Neural cell (in vitro differentiated cells): ENCODE data around the gene GSG1.

Experiments
- EZH2 ChIP-seq: fragments of 200-600, 300-800 bp; shearing (Covaris generic), sonication (generic); IDR thresholded peaks from 2 replicates; pipeline ENCODE4 v1.6.1; 2014; ENCODE audit warnings: antibody characterized with exemption, low read length, borderline replicate concordance, mild to moderate bottlenecking; ENCODE audit not compliant: insufficient read depth, poor library complexity, severe bottlenecking
- POLR2AphosphoS5 ChIP-seq: IDR thresholded peaks from 2 replicates; pipeline ENCODE4 v1.6.1; 2012
- RAD21 ChIP-seq: fragments of 450-650 bp; conservative IDR thresholded peaks from 2 replicates; pipeline ENCODE4 v1.6.1; 2014; ENCODE audit warnings: antibody characterized with exemption, mild to moderate bottlenecking, moderate library complexity
- TF ChIP-seq, protein P1 (sequence below): fragments of 450-650 bp; IDR thresholded peaks from 2 replicates; pipeline ENCODE4 v1.5.1; 2014; ENCODE audit warnings: antibody characterized with exemption, mild to moderate bottlenecking, moderate library complexity; ENCODE audit not compliant: poor library complexity, severe bottlenecking
- TF ChIP-seq, protein P2 (sequence below): IDR thresholded peaks from 2 replicates; pipeline ENCODE4 v1.6.1; 2012; ENCODE audit warnings: borderline replicate concordance

DNA sequence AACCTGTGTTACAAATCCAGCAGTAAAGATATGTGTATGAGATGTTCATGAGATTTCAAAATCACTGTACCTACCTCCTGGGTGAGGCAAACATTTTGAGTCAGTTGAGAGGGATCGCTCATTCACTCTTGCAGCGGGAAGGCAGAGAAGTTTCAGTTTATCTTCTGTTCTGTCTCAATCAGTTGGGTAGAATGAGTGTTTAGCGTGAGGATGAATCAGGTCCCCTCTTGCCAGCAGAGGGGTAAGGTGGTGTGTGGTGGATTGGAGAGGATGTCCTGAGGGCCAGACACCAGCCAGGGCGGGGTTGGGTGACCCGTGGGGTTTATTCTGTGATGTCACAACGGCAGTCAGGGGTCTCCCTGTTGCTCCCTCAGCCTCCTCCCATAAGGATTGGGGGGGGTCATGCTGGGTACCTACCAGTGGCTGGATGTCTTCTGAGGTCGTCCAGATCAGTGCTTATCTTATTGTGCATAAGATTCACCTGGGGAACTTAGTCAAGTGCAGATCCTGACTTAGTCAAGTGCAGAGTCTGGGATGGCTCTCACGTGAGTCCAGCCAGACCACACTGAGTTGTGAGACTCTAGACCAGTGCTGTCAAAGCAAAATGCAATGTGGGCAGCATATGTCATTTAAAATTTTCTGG is at the start of gene GSG1:
- TF ChIP-seq, protein P1, sequence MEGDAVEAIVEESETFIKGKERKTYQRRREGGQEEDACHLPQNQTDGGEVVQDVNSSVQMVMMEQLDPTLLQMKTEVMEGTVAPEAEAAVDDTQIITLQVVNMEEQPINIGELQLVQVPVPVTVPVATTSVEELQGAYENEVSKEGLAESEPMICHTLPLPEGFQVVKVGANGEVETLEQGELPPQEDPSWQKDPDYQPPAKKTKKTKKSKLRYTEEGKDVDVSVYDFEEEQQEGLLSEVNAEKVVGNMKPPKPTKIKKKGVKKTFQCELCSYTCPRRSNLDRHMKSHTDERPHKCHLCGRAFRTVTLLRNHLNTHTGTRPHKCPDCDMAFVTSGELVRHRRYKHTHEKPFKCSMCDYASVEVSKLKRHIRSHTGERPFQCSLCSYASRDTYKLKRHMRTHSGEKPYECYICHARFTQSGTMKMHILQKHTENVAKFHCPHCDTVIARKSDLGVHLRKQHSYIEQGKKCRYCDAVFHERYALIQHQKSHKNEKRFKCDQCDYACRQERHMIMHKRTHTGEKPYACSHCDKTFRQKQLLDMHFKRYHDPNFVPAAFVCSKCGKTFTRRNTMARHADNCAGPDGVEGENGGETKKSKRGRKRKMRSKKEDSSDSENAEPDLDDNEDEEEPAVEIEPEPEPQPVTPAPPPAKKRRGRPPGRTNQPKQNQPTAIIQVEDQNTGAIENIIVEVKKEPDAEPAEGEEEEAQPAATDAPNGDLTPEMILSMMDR = no peak
- TF ChIP-seq EZH2 (no peak), RAD21 (no peak), POLR2AphosphoS5 (no peak)
- TF ChIP-seq, protein P2, sequence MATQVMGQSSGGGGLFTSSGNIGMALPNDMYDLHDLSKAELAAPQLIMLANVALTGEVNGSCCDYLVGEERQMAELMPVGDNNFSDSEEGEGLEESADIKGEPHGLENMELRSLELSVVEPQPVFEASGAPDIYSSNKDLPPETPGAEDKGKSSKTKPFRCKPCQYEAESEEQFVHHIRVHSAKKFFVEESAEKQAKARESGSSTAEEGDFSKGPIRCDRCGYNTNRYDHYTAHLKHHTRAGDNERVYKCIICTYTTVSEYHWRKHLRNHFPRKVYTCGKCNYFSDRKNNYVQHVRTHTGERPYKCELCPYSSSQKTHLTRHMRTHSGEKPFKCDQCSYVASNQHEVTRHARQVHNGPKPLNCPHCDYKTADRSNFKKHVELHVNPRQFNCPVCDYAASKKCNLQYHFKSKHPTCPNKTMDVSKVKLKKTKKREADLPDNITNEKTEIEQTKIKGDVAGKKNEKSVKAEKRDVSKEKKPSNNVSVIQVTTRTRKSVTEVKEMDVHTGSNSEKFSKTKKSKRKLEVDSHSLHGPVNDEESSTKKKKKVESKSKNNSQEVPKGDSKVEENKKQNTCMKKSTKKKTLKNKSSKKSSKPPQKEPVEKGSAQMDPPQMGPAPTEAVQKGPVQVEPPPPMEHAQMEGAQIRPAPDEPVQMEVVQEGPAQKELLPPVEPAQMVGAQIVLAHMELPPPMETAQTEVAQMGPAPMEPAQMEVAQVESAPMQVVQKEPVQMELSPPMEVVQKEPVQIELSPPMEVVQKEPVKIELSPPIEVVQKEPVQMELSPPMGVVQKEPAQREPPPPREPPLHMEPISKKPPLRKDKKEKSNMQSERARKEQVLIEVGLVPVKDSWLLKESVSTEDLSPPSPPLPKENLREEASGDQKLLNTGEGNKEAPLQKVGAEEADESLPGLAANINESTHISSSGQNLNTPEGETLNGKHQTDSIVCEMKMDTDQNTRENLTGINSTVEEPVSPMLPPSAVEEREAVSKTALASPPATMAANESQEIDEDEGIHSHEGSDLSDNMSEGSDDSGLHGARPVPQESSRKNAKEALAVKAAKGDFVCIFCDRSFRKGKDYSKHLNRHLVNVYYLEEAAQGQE = no peak
